HepG2 (cell line): ENCODE results near the gene KRTAP5-10. TPM values are rescaled to one million over a fixed set of nuclear protein-coding genes. Genes with fewer than 3 reads are reported as not detected.
A peak's percentile ranks its signal among the peaks of the same experiment; 100 is the strongest.

Experiments used
- ADNP ChIP-seq: sonication (generic); formaldehyde crosslinking; IDR thresholded peaks from 2 replicates; pipeline ENCODE4 v1.4.0; 2020; ENCODE audit warnings: missing genetic modification reagents
- HES4 ChIP-seq: sonication (generic); formaldehyde crosslinking; IDR thresholded peaks from 2 replicates; pipeline ENCODE4 v1.9.0; 2021; ENCODE audit warnings: mild to moderate bottlenecking, missing genetic modification reagents, borderline replicate concordance
- NFE2 ChIP-seq: sonication (generic); formaldehyde crosslinking; IDR thresholded peaks from 2 replicates; pipeline ENCODE4 v1.4.0; 2020; ENCODE audit warnings: missing genetic modification reagents
- PCBP1 ChIP-seq: fragments of 200-400 bp; formaldehyde crosslinking; IDR thresholded peaks from 2 replicates; pipeline ENCODE4 v1.6.1; 2017; ENCODE audit warnings: mild to moderate bottlenecking, low read depth, low read length, borderline replicate concordance
- PPARG ChIP-seq: conservative IDR thresholded peaks from 2 replicates; pipeline ENCODE4 v1.6.1; 2016; ENCODE audit warnings: missing biosample characterization, missing genetic modification reagents
- RXRB ChIP-seq: IDR thresholded peaks from 2 replicates; pipeline ENCODE4 v1.6.1; 2016; ENCODE audit warnings: borderline replicate concordance, missing genetic modification reagents, missing compliant biosample characterization
- SIN3A ChIP-seq: IDR thresholded peaks from 2 replicates; pipeline ENCODE4 v1.6.1; 2011; ENCODE audit warnings: low read depth, mild to moderate bottlenecking, control low read depth, low read length, borderline replicate concordance
- SOX13 ChIP-seq, 3 experiments: fragments of 450-650 bp in 1 of 3; sonication (generic) in 1 of 3; formaldehyde crosslinking in 1 of 3; IDR thresholded peaks in 2 of 3; conservative IDR thresholded peaks in 1 of 3; 2 replicates each; pipeline versions ENCODE4 v1.5.0 to v1.6.1; 2016 to 2020; ENCODE audit warnings: antibody characterized with exemption in 1 of 3, mild to moderate bottlenecking in 1 of 3, missing compliant biosample characterization in 1 of 3, missing genetic modification reagents in 1 of 3, moderate library complexity in 1 of 3
- SP1 ChIP-seq, 2 experiments: fragments of 450-650 bp in 1 of 2; sonication (generic) in 1 of 2; formaldehyde crosslinking in 1 of 2; IDR thresholded peaks; 2 replicates each; pipeline versions ENCODE4 v1.4.0 to v1.6.1; 2016 to 2020; ENCODE audit warnings: missing genetic modification reagents in 1 of 2
- TARDBP ChIP-seq: sonication (generic); formaldehyde crosslinking; IDR thresholded peaks from 2 replicates; pipeline ENCODE4 v1.8.0; 2022; ENCODE audit warnings: mild to moderate bottlenecking, missing genetic modification reagents
- TBL1XR1 ChIP-seq: fragments of 150-350 bp; IDR thresholded peaks from 2 replicates; pipeline ENCODE4 v1.6.1; 2014; ENCODE audit warnings: borderline replicate concordance, low read length; ENCODE audit not compliant: partially characterized antibody
- YEATS2 ChIP-seq: sonication (generic); formaldehyde crosslinking; IDR thresholded peaks from 2 replicates; pipeline ENCODE4 v1.4.0; 2020; ENCODE audit warnings: missing genetic modification reagents, borderline replicate concordance
- ZNF232 ChIP-seq: sonication (generic); formaldehyde crosslinking; IDR thresholded peaks from 2 replicates; pipeline ENCODE4 v1.4.0; 2020; ENCODE audit warnings: missing genetic modification reagents, borderline replicate concordance
- ZNF264 ChIP-seq: sonication (generic); formaldehyde crosslinking; IDR thresholded peaks from 2 replicates; pipeline ENCODE4 v1.4.0; 2020; ENCODE audit warnings: missing genetic modification reagents
- ZNF292 ChIP-seq: sonication (generic); formaldehyde crosslinking; IDR thresholded peaks from 2 replicates; pipeline ENCODE4 v1.8.1; 2022; ENCODE audit warnings: mild to moderate bottlenecking, low read depth, missing genetic modification reagents, borderline replicate concordance
- ZNF44 ChIP-seq: sonication (generic); formaldehyde crosslinking; IDR thresholded peaks from 2 replicates; pipeline ENCODE4 v1.5.1; 2020; ENCODE audit warnings: mild to moderate bottlenecking, missing genetic modification reagents
- ZNF558 ChIP-seq: sonication (generic); formaldehyde crosslinking; IDR thresholded peaks from 2 replicates; pipeline ENCODE4 v1.9.0; 2022; ENCODE audit warnings: mild to moderate bottlenecking, missing genetic modification reagents, borderline replicate concordance
- polyA plus RNA-seq, 8 experiments: library from polyadenylated mRNA; depleted of rRNA in 3 of 8; stranded (reverse) in 7 of 8; unstranded in 1 of 8; fragments of >200 nt; fragmentation: Illumina TruSeq in 4 of 8; extraction: Trizol in 4 of 8; gene quantifications; 2 replicates each; pipeline versions ENCODE4 v1.2.1 to v1.2.3, GENCODE V29; 2011 to 2016; ENCODE audit warnings: low read depth in 4 of 8, missing spikeins in 1 of 8, mixed read lengths in 1 of 8; ENCODE audit not compliant: insufficient read depth in 1 of 8
- total RNA-seq, 5 experiments: library from RNA; depleted of rRNA; stranded (reverse); fragments of >200 nt; fragmentation: Illumina TruSeq; extraction: Trizol; gene quantifications; 2 replicates each; pipeline ENCODE4 v1.2.3, GENCODE V29; 2016; ENCODE audit warnings: low read depth in 1 of 5
- TF ChIP-seq, protein P1 (sequence below): sonication (generic); formaldehyde crosslinking; IDR thresholded peaks from 2 replicates; pipeline ENCODE4 v1.4.0; 2020; ENCODE audit warnings: missing genetic modification reagents
- TF ChIP-seq, protein P2 (sequence below): IDR thresholded peaks from 2 replicates; pipeline ENCODE4 v1.6.1; 2016; ENCODE audit warnings: low read depth, control low read depth
- TF ChIP-seq, protein P3 (sequence below): sonication (generic); formaldehyde crosslinking; IDR thresholded peaks from 2 replicates; pipeline ENCODE4 v1.5.0; 2020; ENCODE audit warnings: mild to moderate bottlenecking, missing genetic modification reagents
- TF ChIP-seq, protein P4 (sequence below): sonication (generic); formaldehyde crosslinking; IDR thresholded peaks from 2 replicates; pipeline ENCODE4 v1.4.0; 2020; ENCODE audit warnings: missing genetic modification reagents

Gene KRTAP5-10
- total and polyA plus RNA-seq, 2 of the 13 experiments (the other 11 are each of a cell fraction or from before 2014, with no cell fraction given): not detected

DNA sequence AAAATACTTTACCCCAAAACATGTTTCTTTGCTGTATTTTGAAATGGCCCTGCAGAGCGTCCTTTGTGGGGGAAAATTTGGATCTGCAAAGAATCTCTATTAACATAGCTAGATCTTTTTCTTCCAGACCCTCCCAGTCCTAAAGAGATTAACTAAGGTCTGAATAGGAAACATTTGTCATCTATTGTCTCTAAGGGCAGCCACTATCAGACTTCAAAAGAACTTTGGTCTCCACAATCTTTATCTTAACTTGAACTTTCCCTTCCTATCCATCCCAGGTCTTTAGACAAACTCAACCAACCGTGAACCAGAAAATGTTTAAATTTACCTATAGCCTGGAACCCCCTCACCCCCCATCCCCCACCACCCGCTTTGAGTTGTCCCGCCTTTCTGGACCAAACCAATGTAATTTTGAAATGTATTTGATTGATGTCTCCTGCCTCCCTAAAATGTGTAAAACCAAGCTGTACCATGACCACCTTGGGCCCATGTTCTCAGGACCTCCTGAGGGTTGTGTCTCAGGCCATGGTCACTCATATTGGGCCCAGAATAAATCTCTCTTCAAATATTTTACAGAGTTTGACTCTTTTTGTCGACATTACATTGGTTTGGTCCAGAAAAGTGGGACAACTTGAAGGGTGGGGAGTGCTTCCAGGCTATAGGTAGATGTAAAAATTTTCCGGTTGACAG, 20.7 kb upstream of the KRTAP5-10 start (continued):
- TF ChIP-seq, protein P1, sequence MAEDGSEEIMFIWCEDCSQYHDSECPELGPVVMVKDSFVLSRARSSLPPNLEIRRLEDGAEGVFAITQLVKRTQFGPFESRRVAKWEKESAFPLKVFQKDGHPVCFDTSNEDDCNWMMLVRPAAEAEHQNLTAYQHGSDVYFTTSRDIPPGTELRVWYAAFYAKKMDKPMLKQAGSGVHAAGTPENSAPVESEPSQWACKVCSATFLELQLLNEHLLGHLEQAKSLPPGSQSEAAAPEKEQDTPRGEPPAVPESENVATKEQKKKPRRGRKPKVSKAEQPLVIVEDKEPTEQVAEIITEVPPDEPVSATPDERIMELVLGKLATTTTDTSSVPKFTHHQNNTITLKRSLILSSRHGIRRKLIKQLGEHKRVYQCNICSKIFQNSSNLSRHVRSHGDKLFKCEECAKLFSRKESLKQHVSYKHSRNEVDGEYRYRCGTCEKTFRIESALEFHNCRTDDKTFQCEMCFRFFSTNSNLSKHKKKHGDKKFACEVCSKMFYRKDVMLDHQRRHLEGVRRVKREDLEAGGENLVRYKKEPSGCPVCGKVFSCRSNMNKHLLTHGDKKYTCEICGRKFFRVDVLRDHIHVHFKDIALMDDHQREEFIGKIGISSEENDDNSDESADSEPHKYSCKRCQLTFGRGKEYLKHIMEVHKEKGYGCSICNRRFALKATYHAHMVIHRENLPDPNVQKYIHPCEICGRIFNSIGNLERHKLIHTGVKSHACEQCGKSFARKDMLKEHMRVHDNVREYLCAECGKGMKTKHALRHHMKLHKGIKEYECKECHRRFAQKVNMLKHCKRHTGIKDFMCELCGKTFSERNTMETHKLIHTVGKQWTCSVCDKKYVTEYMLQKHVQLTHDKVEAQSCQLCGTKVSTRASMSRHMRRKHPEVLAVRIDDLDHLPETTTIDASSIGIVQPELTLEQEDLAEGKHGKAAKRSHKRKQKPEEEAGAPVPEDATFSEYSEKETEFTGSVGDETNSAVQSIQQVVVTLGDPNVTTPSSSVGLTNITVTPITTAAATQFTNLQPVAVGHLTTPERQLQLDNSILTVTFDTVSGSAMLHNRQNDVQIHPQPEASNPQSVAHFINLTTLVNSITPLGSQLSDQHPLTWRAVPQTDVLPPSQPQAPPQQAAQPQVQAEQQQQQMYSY (CRISPR knock-in tag): no peak
- peak; percentile 81 for TF ChIP-seq PPARG (CRISPR knock-in tag)
- TF ChIP-seq TARDBP (CRISPR knock-in tag): no peak
- TF ChIP-seq PCBP1: no peak
- no peak for TF ChIP-seq NFE2 (CRISPR knock-in tag)
- TF ChIP-seq, protein P2, sequence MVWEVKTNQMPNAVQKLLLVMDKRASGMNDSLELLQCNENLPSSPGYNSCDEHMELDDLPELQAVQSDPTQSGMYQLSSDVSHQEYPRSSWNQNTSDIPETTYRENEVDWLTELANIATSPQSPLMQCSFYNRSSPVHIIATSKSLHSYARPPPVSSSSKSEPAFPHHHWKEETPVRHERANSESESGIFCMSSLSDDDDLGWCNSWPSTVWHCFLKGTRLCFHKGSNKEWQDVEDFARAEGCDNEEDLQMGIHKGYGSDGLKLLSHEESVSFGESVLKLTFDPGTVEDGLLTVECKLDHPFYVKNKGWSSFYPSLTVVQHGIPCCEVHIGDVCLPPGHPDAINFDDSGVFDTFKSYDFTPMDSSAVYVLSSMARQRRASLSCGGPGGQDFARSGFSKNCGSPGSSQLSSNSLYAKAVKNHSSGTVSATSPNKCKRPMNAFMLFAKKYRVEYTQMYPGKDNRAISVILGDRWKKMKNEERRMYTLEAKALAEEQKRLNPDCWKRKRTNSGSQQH (CRISPR knock-in tag): no peak
- TF ChIP-seq ADNP: no peak
- TF ChIP-seq ZNF292 (CRISPR knock-in tag): no peak
- no peak for TF ChIP-seq SP1 (IDR thresholded peaks at IDR 0.05)
- TF ChIP-seq SP1 (CRISPR knock-in tag; IDR thresholded peaks at IDR 0.05): no peak
- TF ChIP-seq ZNF558: no peak
- no peak for TF ChIP-seq HES4 (CRISPR knock-in tag)
- no peak for TF ChIP-seq YEATS2
- TF ChIP-seq, protein P3, sequence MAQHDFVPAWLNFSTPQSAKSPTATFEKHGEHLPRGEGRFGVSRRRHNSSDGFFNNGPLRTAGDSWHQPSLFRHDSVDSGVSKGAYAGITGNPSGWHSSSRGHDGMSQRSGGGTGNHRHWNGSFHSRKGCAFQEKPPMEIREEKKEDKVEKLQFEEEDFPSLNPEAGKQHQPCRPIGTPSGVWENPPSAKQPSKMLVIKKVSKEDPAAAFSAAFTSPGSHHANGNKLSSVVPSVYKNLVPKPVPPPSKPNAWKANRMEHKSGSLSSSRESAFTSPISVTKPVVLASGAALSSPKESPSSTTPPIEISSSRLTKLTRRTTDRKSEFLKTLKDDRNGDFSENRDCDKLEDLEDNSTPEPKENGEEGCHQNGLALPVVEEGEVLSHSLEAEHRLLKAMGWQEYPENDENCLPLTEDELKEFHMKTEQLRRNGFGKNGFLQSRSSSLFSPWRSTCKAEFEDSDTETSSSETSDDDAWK: no peak
- no peak for TF ChIP-seq ZNF264 (CRISPR knock-in tag)
- TF ChIP-seq, protein P4, sequence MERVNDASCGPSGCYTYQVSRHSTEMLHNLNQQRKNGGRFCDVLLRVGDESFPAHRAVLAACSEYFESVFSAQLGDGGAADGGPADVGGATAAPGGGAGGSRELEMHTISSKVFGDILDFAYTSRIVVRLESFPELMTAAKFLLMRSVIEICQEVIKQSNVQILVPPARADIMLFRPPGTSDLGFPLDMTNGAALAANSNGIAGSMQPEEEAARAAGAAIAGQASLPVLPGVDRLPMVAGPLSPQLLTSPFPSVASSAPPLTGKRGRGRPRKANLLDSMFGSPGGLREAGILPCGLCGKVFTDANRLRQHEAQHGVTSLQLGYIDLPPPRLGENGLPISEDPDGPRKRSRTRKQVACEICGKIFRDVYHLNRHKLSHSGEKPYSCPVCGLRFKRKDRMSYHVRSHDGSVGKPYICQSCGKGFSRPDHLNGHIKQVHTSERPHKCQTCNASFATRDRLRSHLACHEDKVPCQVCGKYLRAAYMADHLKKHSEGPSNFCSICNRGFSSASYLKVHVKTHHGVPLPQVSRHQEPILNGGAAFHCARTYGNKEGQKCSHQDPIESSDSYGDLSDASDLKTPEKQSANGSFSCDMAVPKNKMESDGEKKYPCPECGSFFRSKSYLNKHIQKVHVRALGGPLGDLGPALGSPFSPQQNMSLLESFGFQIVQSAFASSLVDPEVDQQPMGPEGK (CRISPR knock-in tag): no peak
- no peak for TF ChIP-seq SIN3A
- TF ChIP-seq SOX13 (IDR thresholded peaks at IDR 0.05): no peak
- TF ChIP-seq SOX13 (CRISPR knock-in tag; conservative IDR thresholded peaks at IDR 0.05 in 1 of 2, IDR thresholded peaks at IDR 0.05 in 1 of 2): peak in 1 of 2 experiments; percentile 65; a peak in 2 of 4 replicates
- TF ChIP-seq RXRB (CRISPR knock-in tag): peak; percentile 26; the same call in 1 of the 2 replicates
- TF ChIP-seq TBL1XR1: no peak
- TF ChIP-seq ZNF44 (CRISPR knock-in tag): no peak
- no peak for TF ChIP-seq ZNF232
